ENCODE results near the gene NCKIPSD.

Gene NCKIPSD

DNA sequence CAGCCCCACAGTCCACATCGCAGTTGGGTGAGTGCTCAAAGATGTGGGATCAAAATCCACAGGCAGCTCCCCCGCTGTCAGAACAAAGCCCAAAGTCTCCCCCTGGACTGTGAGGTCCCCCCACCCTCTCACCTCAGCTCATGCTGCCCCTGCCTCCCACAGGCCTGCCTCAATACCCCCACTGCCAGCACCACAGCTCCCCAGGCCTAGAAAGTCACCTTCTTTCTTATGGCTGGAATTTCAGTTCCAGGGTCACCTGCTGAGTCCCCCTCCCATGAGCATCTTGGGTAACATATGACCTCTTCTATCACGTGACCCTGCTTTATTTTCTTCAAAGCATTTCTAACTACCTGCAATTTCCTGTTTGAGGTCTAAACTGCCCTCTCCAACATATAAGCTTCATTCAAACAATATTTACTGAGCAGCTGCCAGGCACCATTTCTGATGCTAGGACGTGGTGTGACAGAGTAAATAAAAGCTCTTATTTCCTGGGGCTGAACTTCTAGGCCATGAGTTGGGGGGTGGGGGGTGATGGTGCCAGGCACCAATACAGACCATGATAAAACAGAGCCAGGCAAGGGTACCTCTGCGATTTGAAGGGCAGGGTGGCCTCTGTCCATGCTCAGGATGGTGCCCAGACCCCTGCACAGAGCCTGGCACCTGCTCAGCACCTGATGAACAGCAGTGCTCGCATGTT is 61.7 kb downstream of the NCKIPSD start:
- ChIA-PET POLR2A (interaction anchor here (0.6 to 1.2 kb wide), 3 partner anchors 11 to 44 kb away, joined by 5 to 9 read pairs (median 7); partner anchors contain the start of gene SLC26A6), CTCF (interaction anchor here (0.5 to 0.9 kb wide), 2 partner anchors 10 to 364 kb away, joined by 3 read pairs; no protein-coding TSS in a partner anchor)
- TF ChIP-seq OSR2 (tag by site-specific recombination; IDR thresholded peaks at IDR 0.05) = no peak
- no peak for TF ChIP-seq GLI2 (tag by site-specific recombination; IDR thresholded peaks at IDR 0.05; ENCODE audit: borderline replicate concordance, low read depth)
- TF ChIP-seq GLIS2 (tag by site-specific recombination; IDR thresholded peaks at IDR 0.05) = no peak
- no peak for TF ChIP-seq ZNF404 (tag by site-specific recombination; IDR thresholded peaks at IDR 0.05)
- no peak for TF ChIP-seq PRDM2 (tag by site-specific recombination; IDR thresholded peaks at IDR 0.05; ENCODE audit: borderline replicate concordance)
- TF ChIP-seq, protein P1, sequence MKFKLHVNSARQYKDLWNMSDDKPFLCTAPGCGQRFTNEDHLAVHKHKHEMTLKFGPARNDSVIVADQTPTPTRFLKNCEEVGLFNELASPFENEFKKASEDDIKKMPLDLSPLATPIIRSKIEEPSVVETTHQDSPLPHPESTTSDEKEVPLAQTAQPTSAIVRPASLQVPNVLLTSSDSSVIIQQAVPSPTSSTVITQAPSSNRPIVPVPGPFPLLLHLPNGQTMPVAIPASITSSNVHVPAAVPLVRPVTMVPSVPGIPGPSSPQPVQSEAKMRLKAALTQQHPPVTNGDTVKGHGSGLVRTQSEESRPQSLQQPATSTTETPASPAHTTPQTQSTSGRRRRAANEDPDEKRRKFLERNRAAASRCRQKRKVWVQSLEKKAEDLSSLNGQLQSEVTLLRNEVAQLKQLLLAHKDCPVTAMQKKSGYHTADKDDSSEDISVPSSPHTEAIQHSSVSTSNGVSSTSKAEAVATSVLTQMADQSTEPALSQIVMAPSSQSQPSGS (tag by site-specific recombination; IDR thresholded peaks at IDR 0.05; ENCODE audit: low read depth) = no peak
- TF ChIP-seq ZSCAN30 (tag by site-specific recombination; IDR thresholded peaks at IDR 0.05) = no peak
- TF ChIP-seq ZNF132 (tag by site-specific recombination; IDR thresholded peaks at IDR 0.05; ENCODE audit: borderline replicate concordance) = no peak
- TF ChIP-seq GFI1B (tag by site-specific recombination; IDR thresholded peaks at IDR 0.05) = no peak
- no peak for TF ChIP-seq ZNF670 (tag by site-specific recombination; IDR thresholded peaks at IDR 0.05; ENCODE audit: low read depth)
- no peak for TF ChIP-seq ZNF473 (tag by site-specific recombination; IDR thresholded peaks at IDR 0.05)
- H3K27ac ChIP-seq (ENCODE audit: extremely low read depth, low read depth, low read length) = no peak overlapping the region
- H3K9me3 ChIP-seq (ENCODE audit: control insufficient read depth, insufficient read depth, low read depth, low read length) = no peaks in the 10 kb centered on the region
- no peaks in the 10 kb centered on the region for H3K4me1 ChIP-seq (ENCODE audit: control insufficient read depth, insufficient read depth, low read length)
- H3K36me3 ChIP-seq (ENCODE audit: control insufficient read depth in 2 of 2, insufficient read depth in 1 of 2, low read length in 2 of 2) = peaks cover 0 to 42% of the 10 kb centered on the region in 2 experiments; a peak in 1 of 3 replicates
- H3K4me3 ChIP-seq (ENCODE audit: low read depth, low read length) = no peak overlapping the region

Measured in HEK293 (cell line).